ENCODE results near the gene PLBD2. TPM values are rescaled to one million over a fixed set of nuclear protein-coding genes. Genes with fewer than 3 reads are reported as not detected.

Gene PLBD2
- total RNA-seq, 6 experiments from 2014 or later: 49.8 to 64.3 (median 54.6) TPM

DNA sequence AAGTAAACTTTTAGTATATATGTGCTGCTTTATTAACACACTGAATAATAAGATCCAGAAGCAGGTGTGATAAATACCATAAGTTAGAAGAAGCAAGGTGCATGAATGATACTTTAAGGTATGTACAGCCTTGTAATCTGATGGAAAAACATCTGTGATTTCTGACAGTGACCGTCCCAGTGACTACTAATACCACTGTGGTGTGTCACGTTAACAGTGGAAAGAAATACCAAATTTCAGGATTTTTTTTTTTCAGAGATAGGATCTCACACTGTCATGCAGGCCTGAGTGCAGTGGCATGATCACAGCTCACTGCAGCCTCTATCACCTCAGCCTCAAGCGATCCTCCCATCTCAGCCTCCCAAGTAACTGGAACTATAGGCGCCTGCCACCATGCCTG, 23.8 kb downstream of the PLBD2 start:
- Mint-ChIP-seq H3K36me3 (ENCODE audit: low read depth) (peaks cover 6% of the 10 kb centered on the region; the same call in 1 of the 2 replicates), H3K4me3 (no peak overlapping the region), H3K27ac (no peak overlapping the region), H3K4me1 (ENCODE audit: low read depth) (no peaks in the 10 kb centered on the region), H3K27me3 (ENCODE audit: insufficient read depth) (no peaks in the 10 kb centered on the region), H3K9me3 (no peaks in the 10 kb centered on the region)
- no peak for DNase-seq
- TF ChIP-seq, protein P1, sequence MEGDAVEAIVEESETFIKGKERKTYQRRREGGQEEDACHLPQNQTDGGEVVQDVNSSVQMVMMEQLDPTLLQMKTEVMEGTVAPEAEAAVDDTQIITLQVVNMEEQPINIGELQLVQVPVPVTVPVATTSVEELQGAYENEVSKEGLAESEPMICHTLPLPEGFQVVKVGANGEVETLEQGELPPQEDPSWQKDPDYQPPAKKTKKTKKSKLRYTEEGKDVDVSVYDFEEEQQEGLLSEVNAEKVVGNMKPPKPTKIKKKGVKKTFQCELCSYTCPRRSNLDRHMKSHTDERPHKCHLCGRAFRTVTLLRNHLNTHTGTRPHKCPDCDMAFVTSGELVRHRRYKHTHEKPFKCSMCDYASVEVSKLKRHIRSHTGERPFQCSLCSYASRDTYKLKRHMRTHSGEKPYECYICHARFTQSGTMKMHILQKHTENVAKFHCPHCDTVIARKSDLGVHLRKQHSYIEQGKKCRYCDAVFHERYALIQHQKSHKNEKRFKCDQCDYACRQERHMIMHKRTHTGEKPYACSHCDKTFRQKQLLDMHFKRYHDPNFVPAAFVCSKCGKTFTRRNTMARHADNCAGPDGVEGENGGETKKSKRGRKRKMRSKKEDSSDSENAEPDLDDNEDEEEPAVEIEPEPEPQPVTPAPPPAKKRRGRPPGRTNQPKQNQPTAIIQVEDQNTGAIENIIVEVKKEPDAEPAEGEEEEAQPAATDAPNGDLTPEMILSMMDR (IDR thresholded peaks at IDR 0.05): no peak

DNA sequence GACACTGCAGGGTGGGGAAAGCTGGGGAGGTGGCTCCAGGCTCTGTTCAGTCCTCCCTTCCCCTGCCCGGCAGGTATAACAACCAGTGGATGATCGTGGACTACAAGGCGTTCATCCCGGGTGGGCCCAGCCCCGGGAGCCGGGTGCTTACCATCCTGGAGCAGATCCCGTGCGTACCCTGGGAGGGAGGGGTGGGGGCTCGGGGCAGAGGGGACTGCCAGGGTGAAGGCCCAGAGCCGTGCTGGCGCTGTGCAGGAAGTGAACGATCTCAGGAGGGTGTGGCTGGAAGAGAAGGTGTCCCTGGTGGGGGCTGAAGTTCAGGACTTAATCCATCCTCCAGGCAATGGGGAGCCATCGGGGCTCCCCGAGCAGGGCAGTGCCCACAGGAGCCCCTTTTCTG, 26.4 kb downstream of the PLBD2 start:
- no peaks in the 10 kb centered on the region for H3K4me1 Mint-ChIP-seq (ENCODE audit: low read depth)
- TF ChIP-seq, protein P1 (IDR thresholded peaks at IDR 0.05): no peak
- peaks cover 6% of the 10 kb centered on the region; the same call in 1 of the 2 replicates for H3K36me3 Mint-ChIP-seq (ENCODE audit: low read depth)
- H3K9me3 Mint-ChIP-seq: no peaks in the 10 kb centered on the region
- H3K27me3 Mint-ChIP-seq (ENCODE audit: insufficient read depth): no peaks in the 10 kb centered on the region
- DNase-seq: no peak
- H3K27ac Mint-ChIP-seq: no peak overlapping the region
- no peak overlapping the region for H3K4me3 Mint-ChIP-seq

DNA sequence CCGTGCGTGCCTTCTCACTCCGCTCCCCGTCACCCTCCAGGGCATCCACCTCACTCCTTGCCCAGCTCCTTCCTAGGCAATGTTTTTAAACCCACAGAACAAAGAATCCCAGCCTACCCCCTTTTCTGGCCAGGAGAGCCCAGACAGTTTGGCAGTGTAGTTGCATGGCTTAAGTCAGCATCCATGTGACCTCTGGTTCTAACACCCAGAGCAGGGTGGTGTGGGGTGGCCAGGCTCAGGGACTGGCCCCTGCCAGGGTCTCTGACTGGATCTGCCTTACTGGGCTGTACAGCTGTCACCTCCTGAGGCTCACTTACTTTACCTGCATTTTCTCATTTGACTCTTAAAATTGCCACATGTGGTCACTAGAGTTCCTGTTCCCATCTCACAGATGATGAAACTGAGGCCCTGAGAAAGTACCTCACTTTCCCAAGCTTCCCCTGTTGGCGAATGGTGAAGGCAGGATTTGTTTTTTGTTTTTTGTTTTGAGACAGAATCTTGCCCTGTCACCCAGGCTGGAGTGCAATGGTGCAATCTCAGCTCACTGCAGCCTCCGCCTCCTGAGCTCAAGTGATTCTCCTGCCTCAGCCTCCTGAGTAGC, 27.0 kb downstream of the PLBD2 start:
- H3K27me3 Mint-ChIP-seq (ENCODE audit: insufficient read depth): no peaks in the 10 kb centered on the region
- TF ChIP-seq, protein P1 (IDR thresholded peaks at IDR 0.05): no peak
- no peak for DNase-seq

GRCh38 chr12:113386866-113387566, 28.6 kb downstream of the PLBD2 start:
- Mint-ChIP-seq H3K9me3 (no peaks in the 10 kb centered on the region), H3K4me3 (no peak overlapping the region), H3K27ac (no peak overlapping the region), H3K27me3 (ENCODE audit: insufficient read depth) (no peaks in the 10 kb centered on the region), H3K4me1 (ENCODE audit: low read depth) (no peaks in the 10 kb centered on the region), H3K36me3 (ENCODE audit: low read depth) (peaks cover 6% of the 10 kb centered on the region; the same call in 1 of the 2 replicates)
- no peak for DNase-seq
- TF ChIP-seq, protein P1 (IDR thresholded peaks at IDR 0.05): no peak

More for the DNA sequence above, 27.0 kb downstream of the PLBD2 start:
- no peaks in the 10 kb centered on the region for H3K4me1 Mint-ChIP-seq (ENCODE audit: low read depth)
- H3K9me3 Mint-ChIP-seq: no peaks in the 10 kb centered on the region
- no peak overlapping the region for H3K4me3 Mint-ChIP-seq
- H3K36me3 Mint-ChIP-seq (ENCODE audit: low read depth): peaks cover 6% of the 10 kb centered on the region; the same call in 1 of the 2 replicates
- H3K27ac Mint-ChIP-seq: no peak overlapping the region

DNA sequence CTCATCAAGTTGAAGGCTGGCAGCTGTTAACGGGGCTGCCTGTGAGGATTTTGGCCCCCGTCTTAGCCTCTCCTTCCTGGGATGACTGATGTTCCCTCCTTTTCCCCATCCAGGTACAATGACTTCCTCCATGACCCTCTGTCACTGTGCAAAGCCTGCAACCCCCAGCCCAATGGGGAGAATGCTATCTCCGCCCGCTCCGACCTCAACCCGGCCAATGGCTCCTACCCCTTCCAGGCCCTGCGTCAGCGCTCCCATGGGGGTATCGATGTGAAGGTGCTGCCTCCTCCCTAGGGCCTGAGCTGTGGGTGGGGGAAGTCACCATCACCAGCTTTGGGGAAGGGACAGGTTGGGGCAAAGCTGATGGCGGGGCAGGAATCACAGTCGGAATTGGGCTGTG, 29.2 kb downstream of the PLBD2 start:
- Mint-ChIP-seq H3K27me3 (ENCODE audit: insufficient read depth) (no peaks in the 10 kb centered on the region), H3K9me3 (no peaks in the 10 kb centered on the region), H3K4me1 (ENCODE audit: low read depth) (no peaks in the 10 kb centered on the region), H3K4me3 (no peak overlapping the region), H3K27ac (no peak overlapping the region), H3K36me3 (ENCODE audit: low read depth) (peaks cover 6% of the 10 kb centered on the region; the same call in 1 of the 2 replicates)
- no peak for DNase-seq
- TF ChIP-seq, protein P1 (IDR thresholded peaks at IDR 0.05): no peak
